Activated T-cell treated with anti-CD3 and anti-CD28 coated beads, Interleukin-2, amount 50 U/mL, for 48 hours (primary cell): ENCODE measurements around the gene ANKRD55.
"Not testable (repeated sequence)": the region's sequence is repeated elsewhere in the genome, so short reads cannot be mapped to it uniquely, and the experiment has no call there.

ENCODE experiments used
- DNase-seq, 2 experiments: peaks; one replicate each; pipeline ENCODE4 v3.0.0-alpha.2; 2020

The ANKRD55 gene

DNA sequence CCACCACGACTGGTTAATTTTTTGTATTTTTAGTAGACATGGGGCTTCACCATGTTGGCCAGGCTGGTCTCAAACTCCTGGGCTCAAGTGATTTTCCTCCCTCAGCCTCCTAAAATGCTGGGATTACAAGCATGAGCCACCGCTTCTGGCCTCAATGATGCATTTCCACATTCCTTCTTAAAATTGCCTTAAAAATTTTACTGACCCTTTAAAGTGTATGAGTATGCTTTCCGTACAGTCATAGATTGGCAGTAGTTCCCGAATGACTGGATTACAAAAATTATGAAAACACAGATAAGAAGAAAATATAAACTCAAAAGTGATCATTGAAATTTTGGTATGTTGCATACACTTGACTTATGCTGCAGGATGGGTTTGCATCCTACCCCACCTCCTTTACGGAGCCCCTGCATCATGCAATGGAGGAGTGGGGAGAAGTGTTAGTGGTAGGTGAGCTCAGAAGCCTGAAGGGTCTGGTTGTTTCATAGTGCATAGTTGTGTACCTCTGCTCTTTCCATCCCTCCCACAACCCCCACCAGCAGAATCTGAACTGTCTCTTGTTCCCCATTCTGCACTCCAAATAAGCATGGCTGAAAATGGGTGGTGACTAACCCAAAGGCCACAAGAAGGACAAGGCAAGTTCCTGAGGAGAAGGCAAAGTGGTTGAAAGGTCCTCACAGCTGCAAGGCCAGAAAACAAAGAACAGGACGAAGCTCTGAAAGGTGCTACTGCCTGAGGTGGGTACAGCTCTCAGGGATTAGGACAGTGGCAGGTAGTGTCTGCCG lies 26.8 kb downstream of the ANKRD55 start:
- no peak for DNase-seq

DNA sequence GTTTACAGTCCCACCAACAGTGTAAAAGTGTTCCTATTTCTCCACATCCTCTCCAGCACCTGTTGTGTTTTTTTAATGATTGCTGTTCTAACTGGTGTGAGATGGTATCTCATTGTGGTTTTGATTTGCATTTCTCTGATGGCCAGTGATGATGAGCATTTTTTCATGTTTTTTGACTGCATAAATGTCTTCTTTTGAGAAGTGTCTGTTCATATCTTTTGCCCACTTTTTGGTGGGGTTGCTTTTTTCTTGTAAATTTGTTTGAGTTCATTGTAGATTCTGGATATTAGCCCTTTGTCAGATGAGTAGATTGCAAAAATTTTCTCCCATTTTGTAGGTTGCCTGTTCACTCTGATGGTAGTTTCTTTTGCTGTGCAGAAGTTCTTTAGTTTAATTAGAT lies 29.2 kb downstream of the ANKRD55 start:
- DNase-seq, result not testable (repeated sequence)

DNA sequence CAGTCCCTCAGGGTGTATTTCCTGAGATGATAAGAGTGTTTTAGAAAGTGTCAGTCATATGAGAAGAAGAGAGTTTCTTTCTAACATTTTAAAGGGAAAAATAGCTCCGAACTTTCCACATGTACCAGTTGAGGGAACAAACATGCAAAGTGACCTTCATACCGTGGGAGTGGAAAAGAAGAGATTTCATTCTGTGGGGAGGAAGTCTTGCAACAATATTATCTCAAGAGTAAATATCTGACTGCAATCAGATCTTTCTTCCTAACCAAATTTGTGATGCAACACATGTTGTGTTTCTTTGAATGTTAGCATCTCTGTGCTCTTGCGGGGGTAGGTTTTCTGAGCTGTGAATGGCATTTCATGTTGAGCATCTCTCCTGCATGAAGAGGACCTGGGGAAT lies 30.6 kb downstream of the ANKRD55 start:
- DNase-seq, result no peak

DNA sequence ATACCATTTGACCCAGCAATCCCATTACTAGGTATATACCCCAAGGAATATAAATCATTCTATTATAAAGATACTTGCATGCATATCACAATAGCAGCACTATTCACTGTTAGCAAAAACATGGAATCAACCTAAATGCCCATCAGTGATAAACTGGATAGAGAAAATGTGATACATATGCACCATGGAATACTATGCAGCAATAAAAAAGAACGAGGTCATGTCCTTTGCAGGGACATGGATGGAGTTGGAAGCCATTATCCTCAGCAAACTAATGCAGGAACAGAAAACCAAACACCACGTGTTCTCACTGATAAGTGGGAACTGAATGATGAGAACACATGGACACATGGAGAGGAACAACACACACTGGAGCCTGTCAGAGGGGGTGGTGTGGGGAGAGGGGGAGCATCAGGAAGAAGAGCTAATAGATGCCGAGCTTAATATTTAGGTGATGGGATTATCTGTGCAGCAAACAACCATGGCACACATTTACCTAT lies 31.3 kb downstream of the ANKRD55 start:
- not testable (repeated sequence) for DNase-seq

DNA sequence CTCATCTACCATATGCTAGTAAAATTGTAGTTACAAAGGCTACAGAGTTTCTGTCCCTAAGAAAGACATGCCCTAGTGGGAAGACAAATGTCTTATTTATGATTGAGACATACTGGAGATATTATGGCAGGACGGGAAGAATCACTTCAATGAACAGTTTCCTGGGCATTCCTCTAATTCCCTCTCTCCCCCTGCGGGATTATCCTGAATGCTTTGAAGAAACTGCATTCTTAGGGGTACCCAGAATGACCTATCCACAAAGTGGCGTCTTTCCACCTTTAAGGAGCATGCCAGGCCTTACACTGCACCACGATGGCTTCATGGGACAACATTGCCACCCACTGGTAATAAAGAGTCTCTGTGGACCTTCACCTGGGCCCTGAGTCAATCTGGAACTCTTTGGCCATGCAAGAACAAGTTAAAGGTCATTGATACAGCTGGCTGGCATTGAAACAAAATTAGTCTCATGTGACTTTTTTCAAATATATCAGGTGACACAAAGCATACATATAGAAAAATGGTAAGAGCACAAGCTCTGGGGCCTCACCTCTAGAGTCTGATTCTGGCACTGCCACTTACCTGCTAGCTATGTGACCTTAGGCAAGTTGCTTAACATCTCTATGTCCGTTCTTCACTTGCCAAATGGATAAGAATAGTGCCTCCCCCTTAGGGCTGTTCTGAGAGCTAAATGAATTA lies 32.0 kb downstream of the ANKRD55 start:
- peak; percentile 62 to 65 for DNase-seq

DNA sequence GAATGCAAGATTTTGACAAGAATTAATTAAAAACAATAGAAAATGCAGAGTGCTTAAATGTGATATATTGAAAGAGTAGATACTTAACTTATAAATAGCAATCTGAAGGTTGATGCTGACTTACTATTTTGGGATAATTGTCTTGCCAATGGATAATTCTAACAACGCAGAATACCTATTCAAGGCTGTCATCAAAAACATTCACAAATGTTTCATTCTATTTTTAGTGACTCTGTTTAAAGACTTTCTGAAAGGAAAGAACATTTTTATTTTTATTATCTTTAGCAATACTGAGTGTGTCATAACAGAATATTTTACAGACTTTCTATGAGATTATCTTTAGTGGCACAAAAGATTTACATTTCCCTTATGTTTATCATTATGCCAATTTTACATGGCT lies 38.1 kb downstream of the ANKRD55 start:
- DNase-seq, result no peak

DNA sequence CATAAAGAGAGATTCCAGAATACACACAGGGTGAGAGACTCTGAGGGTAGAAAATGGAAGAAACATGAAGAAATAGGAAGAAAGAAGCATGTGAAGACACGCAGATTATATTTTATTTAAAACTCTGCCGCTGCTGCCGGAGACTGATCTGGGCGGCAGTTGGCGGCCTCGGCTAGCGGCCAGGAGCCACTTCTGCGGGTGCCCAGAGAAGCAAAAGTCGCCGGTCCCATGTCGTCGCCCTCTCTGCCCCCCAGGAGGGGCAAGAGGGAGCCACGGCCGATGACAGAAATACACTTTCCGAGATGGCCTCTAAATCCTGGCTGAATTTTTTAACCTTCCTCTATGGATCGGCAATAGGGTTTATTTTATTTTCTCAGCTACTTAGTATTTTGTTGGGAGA lies 40.9 kb downstream of the ANKRD55 start:
- DNase-seq, result no peak

DNA sequence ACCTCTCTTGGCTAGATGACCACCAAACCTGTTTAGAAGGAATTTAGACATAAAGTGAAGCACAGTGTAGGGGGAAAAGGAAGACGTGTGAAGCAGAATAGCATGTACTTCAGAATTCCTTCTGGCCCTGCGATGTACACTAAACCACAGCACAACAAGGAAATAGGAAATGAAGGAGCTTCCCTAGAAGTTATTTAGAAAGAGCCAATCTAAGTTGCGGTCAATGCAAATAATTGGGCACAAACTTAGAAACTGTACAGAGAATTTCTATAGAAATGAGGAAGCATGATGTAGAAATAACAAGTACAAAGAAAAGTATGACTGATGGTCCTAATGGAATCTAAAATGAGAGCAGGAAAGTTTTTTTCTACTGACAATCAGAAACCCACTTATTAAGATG lies 41.5 kb downstream of the ANKRD55 start:
- no peak for DNase-seq

DNA sequence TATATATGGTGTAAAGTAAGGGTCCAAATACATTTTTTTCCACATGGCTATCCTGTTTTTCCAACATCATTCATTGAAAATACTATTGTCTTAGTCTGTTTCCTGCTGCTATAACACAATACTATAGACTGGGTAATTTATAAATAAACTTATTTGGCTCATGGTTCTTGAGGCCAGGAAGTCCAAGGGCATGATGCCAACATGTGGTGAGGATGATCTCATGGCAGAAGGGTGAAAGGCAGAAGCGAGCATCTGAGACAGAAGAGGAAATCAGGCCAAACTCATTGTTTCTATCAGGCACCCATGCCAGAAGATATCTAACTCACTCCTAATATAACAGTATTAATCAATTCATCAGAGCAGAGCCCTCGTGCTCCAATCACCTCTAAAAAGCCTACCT lies 42.6 kb downstream of the ANKRD55 start:
- DNase-seq, result no peak

DNA sequence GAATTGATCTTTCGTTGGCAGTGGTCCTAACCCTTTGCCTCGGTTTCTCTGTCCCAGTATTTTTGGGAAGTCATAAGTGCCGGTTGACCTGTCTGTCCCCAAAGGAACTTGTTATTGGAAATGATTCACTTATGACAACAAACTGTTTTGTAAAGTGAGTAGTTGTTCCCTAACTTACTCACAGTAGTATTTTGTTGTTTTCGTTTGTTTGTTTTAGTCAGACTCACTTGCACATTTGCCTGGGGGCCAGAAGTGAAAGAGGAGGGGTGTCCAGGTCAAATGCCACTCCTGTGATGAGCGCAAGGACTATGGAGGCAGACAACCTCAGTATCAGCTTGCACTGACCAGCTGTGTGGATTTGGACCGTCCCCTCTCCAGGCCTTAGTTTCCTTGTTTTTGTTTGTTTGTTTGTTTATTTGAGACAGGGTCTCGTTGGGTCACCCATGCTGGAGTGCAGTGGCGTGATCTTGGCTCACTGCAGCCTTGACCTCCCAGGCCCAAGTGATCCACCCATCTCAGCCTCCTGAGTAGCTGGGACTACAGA lies 47.3 kb downstream of the ANKRD55 start:
- no peak for DNase-seq

DNA sequence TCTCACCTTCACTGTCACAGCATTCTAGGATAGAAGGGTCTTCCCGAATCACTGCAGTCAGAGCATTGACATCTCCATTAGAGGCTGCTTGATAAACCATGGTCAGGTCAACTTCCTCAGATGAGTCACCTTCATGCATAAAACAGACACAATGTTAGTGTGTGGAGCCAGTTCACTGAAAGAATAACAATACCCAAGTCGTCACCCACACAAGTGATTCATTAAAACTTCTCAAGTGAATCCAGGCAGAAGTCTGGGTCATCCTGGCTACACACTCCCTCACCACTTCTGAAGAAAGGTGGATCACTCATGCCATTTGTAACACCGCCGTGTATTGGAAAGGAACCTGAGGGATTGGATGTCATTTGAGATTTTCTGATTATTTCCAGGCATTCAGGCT lies 49.6 kb downstream of the ANKRD55 start:
- no peak for DNase-seq

DNA sequence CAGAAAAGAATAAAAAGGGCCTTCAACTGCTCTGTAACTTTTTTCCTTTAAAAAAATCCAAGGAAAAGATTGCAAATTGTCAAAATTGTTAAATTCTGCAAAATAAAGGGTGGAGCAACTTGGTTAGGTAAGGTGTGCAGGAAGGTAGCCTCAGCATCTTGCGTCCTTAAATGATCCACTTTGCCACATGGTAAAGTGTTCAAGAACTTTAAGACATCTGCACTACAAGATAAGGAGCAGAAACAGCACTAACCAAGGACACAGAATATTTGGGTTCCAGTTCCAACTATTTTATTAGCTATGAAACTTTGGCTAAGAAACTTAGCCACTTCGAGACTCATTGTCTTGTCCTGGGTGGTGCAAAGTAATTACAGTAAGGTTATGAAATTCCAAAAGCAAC lies 53.7 kb downstream of the ANKRD55 start:
- no peak for DNase-seq

DNA sequence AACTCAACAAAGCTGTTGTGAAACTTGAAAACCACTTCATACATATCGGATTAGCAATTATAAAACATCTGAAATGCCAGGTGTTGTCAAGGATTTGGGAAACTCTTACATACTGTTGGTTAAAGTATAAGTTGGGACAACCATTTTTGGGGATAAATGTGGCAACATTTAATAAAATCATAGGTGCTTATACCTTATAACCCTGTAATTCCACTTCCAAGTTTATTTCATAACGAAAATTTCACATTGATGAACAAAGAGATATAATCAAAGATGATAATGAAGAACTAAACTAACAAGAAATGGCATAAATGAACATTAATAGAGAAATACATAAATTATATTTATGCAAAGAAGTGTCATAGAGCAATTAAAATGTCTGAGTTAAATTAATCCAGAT lies 54.3 kb downstream of the ANKRD55 start:
- no peak for DNase-seq

DNA sequence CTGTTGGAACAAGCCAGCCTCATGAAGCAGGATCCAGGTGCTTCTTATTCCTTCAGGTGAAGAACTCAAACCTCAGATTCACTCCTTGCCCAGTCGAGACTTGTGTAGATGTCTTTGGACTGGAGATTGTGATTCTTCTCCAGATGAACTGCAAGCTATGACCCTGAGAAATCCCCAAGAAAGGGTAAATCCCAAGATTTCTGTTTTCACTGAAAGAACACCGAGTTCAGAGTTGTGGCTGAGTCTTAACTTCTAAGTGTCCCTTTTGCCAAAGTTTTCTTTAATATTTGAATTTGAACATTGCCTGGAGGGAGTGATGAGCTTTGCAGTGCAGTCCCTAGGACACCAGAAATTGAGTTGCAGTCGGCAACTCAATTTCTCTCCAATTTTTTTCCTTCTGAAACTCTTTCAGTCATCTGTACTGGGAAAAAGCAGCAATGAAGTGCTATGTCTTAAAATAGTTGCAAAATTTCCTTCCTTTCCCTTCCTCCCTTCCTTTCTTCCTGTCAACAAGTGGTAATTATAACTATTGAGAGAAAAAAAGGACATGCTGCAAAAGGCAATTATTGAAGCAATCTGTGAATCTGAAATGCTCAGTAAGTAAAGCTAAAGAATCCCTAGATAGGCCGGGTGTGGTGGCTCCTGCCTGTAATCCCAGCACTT lies 56.1 kb downstream of the ANKRD55 start:
- no peak for DNase-seq

DNA sequence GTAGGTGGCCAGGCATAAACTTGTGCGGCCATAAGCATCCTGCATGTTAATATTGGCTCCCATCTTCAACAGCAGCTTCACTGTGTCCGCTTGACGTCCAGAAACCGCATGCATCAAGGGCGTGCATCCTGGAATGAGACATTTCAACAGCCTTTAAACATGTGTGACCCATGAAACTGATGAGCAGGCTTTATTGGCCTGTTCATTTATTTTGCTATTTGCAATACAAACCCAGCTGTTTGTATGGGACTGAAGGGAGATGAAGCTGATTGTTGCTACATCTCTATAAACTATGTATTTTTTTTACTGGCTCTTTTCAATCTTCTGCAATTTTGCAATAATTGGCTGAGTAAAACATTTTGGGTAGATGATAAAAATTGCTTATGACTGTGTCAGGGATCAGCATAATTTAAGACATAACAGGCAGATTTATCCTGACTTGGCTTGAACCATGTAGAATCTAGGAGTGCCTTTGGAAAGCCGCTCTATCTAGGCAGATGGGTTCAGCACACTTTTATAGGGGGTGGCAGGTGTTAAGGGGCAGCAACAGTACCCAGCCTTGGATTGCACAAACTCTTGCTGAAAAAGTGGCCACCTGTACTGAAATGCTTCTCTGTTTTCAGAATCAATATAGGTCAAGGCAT lies 56.9 kb downstream of the ANKRD55 start:
- no peak for DNase-seq

DNA sequence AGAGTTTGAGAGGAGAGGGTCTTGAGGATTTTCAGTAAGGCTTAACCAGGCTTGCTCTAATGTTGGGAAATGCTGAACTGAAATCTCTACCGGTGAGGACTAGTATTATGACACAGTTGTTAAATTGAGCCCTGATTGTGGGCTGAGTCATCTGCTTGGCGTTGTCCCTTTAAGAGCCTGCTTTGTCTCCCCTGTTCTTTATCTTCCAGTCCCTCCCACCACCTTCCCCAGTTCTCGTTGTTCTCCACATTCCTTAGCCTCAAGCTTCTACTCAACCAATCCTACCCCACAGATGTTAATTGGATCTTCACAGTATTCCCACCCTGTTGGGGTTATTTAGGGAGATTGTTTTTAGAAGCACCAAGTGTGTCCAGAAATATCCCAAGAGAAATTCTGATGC lies 57.6 kb downstream of the ANKRD55 start:
- DNase-seq, result no peak

DNA sequence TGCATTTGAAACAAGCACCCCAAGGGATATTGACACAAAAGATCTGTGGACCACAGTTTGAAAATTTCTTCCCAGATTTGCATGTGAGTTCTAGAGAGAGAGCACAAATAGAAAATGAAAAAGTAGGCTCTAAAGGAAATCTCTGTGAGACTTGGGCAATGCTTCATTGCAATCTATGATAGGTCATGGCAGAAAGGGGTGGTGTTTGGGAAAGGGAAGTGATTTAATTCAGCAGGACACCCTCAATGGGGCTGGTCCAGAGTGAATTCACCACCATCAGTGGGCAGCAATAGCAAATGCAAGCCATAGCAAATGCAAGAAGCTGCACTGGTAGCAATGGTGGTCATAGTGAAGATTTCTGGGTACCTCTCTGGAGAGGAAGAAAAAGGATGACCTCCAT lies 58.1 kb downstream of the ANKRD55 start:
- no peak for DNase-seq

DNA sequence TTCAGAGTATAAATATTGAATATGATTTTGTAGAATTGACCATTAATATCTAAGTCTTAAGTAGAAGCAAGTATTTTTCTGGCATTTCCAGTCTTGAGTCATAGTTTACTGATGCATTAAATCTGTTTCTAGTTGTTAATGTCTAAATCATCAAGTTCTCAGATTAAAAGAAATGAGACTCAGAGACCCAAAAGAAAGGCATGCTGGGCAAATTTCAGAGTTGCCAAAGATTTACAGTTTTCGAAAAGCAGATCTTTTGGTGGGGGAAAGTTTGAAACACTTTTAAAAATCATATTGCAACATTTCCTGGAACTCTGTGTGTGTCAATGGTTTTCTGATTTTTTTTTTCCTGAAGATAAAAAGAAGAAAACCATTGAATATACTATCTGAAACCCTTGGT lies 60.9 kb downstream of the ANKRD55 start:
- no peak for DNase-seq

DNA sequence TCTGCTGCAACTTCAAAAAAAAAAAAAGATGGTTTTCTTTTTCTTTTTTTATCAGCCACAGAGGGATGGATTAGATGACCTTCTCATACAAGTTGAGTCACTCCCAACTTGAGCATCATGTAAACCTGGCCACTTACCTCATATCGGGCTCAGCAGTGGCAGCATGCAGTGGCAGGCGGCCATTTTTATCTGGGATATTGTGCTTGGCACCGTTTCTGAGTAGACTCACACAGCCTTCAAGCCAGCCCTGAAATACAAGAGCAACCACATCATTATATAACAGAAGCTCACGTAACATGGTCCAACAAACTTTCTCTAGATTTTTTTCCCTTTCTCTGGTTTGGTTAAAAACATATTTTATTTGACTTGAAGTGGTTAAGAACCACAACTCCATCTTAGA lies 62.6 kb downstream of the ANKRD55 start:
- no peak for DNase-seq

DNA sequence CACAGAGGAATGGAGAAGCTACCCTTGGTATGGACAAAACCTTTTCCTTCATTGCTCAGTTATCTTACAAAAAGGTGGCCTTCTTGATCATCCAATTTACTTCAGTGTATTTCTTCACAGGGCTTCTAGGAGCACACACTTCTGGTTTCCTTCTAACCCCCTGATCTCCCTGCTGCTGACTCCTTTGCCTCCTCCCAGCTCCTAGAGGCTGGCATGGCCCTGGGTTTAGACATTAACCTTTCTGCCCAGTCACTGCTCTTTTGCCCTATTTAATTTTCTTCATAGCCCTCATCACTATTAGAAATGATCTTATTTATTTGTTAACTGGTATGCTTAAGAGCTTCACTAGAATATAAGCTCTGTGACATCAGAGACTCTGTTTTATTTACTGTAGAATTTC lies 63.2 kb downstream of the ANKRD55 start:
- no peak for DNase-seq

DNA sequence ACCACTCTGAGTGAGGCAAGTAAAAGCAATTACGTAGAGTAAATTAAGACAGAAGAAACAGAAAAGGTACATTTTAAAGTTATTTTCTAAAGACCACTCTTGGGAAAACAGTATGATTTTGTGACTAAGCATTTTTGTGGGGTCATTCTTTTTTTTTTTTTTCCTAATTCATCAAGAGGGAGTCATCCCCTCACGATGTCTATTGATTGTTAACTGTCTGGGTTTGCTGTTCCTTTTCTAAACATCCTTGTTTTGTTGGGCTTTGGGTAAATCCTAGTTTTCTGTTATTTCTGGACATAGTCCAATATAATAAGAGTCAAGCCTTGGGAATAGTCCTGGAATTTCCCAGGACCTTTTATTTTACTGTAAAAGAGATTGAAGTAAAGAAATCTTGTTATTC lies 63.8 kb downstream of the ANKRD55 start:
- DNase-seq, result no peak

DNA sequence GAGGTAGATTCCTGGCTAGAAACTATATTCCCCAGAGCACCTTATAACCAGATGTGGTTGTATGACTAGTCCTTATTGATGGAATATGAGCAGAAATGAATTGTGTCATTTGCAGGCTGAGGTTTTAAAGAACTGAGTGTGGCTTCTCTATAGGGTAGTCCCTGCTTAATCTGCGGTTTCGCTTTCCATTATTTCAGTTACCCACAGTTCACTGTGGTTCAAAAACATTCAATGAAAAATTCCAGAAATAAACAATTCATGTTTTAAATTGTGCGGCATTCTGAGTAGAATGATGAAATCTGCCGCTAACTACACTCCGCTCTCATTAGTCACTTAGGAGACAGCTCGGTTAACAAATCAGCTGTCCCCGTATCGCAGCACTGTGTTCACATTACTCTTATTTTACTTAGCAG lies 65.1 kb downstream of the ANKRD55 start:
- DNase-seq, result no peak

DNA sequence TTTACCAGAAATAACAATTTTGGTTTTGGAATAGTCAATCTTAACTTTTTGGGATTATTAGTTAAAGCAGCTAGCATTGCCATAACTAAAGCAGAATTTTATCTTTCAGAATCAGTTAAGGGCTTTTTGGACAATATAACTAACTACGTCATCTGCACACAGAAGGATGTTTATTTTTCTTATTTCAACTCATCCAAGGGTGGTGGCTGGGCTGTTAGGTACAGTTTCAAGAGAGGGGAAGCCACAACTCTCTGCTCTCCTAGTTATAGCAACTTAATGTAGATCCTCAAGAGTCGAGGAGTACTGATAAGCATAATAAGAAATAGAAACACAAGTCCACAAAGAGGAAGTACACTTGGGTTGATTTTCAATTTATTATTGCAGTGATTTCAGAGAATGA lies 65.6 kb downstream of the ANKRD55 start:
- no peak for DNase-seq
